Activated CD4-positive, alpha-beta T cell treated with anti-CD3 and anti-CD28 coated beads for 1 hour (primary cell): ENCODE data around the gene PHF1.
"Not testable (repeated sequence)": the region's sequence is repeated elsewhere in the genome, so short reads cannot be mapped to it uniquely, and the experiment has no call there.

ENCODE experiments used
- DNase-seq: peaks from one replicate; pipeline ENCODE4 v3.0.0-alpha.2; 2020

Gene PHF1

DNA sequence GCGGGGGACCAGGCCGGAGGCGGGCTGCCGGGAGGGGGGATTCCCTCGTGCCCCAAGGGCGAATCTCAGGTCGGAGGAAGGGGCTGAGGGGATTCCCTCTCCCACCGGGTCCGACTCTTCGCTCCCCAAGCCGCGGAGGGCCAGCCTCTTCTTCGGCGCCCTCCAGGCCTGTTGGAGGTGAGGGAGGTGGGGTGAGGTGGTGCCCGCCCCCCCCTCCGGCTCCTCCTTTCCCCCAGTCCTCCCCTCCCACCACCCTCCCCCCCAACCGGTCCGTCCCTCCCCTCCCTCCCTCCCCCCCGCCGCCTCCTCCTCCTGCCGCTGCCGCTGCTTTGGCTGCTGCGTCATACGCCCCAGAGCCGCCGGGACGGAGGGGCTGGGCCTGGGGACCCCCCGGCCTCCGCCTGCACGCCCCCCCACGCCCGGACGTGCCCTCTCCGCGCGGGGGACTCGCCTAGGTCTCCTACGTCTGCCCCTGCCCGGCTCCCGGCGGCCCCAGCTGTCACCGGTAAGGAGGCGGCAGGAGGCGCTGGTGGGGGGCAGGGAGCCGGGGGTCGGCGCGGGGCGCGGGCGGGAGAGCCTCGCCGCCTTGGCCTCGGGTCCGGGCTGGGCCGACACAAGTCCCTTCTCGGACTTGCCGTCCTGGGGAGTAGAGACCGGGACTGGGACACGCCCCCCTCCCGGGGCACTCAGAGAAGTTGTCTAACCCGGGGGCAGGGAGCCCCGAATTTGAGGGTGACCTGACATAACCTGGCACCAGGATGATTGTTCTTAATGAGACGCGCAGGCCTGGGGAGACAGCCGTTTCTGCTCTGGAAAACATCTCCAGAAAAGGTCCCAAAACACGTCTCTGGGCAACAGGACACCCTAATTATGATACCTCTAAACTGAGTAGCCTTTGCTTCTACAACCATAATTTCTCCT, at the start of gene PHF1:
TSS of gene PHF1 (plus strand) at position 304 of the 921 bp plus-strand sequence. CDS start 1,250 bp downstream, outside the sequence.
- DNase-seq: no peak

DNA sequence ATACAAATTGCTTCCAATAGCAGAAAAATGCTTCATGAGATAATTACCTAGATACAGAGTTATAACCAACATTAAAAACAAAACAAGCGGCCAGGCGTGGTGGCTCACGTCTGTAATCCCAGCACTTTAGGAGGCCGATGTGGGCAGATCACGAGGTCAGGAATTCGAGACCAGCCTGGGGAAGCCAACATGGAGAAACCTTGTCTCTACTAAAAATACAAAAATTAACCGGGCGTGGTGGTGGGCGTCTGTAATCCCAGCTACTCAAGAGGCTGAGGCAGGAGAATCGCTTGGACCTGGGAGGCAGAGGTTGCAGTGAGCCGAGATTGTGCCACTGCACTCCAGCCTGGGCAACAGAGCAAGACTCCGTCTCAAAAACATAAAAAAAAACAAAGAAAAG, 47.3 kb upstream of the PHF1 start:
- not testable (repeated sequence) for DNase-seq

DNA sequence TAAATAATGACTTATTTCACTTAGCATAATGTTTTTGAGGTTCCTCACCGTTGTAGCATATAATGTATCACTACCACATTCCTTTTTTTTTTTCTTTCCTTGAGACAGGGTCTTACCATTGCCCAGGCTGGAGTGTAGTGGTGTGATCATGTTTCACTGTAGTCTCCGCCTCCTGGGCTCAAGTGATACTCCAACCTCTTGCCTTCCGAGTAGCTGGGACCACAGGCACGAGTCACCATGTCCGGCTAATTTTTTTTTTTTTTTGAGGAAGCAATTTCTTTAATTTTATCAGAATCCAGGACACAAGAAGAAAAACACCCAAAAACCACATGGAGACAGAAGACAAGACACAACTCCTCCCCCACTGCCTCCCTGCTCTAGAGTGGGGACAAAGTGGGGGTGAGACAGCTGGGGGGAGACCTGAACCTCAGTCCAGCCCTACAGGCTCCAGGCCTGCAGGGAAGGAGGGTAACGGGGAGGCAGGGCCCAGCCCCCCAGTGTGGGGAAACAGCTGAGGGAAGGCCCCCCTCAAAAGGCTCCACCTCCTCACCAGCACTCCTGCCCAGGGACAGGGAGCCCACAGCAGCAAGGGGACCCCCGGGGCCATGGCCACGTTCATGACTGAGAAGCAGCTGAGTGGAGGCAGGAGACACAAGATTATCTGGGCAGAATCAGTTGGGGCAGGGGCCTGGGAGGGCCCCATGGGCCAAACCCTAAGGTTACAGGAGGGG, 46.2 kb upstream of the PHF1 start:
- not testable (repeated sequence) for DNase-seq

DNA sequence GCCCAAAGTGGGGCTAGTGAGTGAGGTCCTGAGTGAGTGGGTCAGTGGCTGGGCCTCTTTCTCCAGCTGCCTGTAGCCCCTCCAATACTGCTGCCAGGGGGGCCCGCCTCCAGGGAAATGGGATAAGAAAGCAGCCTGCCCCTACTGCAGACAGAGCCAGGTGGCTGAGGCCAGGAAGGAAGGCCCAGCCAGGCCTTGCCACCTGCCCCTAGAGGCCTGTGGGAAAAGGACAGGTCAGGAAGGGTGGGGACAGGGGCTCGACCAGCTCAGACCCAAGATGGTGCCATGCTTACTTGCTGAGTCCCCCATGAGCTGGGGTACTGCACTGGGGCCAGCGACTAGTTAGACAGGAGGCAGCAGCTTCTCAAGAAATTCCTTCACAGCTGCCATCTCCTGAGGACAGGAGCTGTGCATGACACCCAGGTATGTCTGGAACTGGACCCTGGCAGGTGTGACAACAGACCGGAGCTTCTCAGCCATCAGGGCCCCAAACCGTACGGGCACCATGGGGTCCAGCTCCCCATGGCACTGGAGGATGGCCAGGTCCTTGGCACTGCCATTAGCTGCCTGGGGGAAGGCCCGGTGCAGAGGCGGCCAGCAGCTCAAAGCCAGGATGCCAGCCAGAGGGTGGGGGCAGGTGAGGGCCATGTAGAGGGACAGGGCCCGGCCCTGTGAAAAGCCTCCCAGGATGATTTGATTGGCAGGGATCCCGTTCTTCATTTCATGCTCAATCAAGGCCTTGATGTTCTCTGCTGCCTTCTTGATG, 45.4 kb upstream of the PHF1 start:
- not testable (repeated sequence) for DNase-seq

DNA sequence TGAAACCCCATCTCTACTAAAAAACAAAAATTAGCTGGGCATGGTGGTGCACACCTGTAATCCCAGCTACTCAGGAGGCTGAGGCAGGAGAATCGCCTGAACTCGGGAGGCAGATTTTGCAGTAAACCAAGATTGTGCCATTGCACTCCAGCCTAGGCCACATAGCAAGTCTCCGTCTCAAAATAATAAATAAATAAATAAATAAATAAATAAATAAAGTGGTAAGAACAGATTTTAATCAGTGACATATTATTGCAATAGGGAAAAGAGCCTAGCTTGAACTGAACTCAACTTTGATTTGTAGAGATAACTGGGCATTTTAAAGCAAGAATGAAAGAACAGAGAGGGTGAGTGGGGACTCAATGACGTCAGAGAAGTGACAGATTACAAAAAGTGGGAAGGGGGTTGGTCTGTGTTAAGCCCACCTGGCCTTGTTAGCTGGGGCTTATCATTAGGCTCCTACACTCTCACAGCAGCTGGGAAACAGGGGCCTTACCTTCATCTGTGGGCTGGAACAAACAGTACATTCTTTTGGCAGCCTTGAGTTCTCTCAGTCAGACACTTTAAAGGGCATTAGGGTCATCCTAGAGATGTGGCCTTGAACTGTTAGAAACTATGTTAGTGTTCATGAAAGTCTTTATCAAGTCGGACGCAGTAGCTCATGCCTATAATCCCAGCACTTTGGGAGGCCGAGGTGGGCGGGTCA, 43.7 kb upstream of the PHF1 start:
- DNase-seq: no peak

DNA sequence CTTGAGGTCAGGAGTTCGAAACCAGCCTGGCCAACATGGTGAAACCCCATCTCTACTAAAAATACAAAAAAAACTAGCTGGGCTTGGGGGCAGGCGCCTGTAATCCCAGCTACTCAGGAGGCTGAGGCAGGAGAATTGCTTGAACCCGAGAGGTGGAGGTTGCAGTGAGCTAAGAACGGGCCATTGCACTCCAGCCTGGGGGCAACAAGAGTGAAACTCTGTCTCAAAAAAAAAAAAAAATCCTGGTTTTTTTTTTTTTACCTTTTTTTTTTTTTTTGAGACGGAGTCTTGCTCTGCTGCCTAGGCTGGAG, 43.1 kb upstream of the PHF1 start:
- not testable (repeated sequence) for DNase-seq

DNA sequence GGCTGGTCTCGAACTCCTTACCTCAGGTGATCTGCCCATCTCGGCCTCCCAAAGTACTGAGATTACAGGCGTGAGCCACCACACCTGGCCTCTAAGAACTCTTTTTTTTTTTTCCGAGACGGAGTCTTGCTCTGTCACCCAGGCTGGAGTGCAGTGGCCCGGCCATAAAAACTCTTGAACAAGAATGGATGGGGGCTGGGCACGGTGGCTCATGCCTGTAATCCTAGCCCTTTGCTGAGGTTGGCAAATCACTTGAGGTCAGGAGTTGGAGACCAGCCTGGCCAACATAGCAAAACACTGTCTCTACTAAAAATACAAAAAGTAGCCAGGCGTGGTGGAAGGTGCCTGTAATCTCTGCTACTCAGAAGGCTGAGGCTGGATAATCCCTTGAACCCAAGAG, 38.9 kb upstream of the PHF1 start:
- not testable (repeated sequence) for DNase-seq

DNA sequence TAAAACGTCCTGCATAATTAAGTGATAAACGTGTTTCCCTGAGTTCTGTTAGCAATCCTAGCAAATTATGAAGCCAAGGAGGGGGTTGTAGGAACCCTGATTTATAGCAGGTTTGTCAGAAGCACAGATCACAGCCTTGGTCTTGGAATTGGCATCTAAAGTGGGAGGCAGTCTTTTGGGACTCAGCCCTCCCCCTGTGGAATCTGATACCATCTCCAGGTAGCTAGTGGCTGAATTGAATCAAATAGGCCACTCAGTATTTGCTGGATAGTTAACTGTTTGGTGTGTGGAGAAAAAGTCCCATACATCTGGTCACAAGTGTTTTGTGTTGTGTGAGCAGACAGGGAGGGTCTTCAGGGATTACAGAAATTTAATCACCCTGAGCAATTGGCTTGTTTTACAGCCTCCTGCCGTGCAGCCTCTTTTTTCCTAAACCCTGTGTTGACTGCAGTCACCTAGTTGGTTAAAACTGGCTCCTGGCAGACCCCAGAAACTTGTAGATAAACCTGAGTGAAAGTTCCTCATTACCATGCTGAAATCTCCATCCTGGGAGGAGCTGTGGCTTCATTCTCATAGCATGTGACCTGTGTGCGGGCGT, 38.2 kb upstream of the PHF1 start:
- no peak for DNase-seq

DNA sequence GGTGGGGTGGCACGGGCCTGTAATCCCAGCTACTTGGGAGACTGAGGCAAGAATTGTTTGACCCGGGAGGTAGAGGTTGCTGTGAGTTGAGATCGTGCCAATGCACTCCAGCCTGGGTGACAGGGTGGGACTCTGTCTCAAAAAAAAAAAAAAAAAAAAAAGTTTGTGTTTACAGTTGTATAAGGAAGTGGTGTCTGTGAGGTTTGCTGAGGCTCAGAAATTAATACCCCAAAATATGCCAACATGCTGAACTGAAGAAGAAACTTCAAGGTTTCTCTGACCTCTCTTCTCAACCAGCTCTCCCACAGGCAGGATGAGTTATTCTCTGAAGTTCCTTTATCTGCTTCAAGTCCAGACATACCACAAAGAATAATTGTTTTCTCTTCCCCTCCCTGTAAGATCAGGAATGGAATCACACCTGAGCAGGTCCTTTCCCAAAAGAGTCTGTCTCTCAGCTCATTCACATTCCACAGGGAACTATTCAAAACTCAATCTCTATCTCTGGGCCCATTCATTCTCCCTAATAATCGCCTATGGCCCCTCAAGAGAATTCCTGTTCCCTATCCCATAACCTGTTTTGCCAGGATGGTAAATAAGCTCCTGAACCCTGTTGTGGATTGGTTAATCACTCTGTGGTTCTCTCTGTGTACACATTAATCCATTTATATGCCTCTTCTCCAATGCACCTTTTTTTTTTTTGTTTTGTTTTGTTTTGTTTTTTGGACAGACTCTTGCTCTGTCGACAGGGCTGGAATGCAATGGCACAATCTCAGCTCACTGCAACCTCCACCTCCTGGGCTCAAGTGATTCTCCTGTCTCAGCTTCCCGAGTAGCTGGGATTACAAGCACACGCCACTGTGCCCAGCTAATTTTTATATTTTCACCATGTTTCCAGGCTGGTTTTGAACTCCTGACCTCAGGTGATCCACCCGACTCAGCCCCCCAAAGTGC, 36.6 kb upstream of the PHF1 start:
- no peak for DNase-seq

DNA sequence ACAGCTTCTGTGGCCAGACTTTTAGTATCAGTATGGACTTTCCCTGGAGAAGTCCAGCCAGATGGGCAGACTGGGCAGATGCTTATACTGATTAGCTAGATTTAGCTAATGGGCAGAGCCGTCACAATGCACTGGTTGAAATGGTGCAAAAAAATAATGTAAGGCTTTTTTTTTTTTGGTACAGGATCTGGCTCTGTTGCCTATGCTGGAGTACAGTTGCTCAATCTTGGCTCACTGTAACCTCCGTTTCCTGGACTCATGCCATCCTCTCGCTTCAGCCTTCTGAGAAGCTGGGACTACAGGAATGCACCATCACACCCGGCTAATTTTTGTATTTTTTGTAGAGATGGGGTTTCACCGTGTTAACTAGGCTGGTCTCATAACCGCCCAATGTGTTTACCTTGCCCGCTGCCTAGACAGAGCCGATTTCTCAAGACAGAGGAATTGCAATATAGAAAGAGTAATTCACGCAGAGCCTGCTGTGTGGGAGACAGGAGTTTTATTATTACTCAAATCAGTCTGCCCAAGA, 35.6 kb upstream of the PHF1 start:
- DNase-seq: no peak

DNA sequence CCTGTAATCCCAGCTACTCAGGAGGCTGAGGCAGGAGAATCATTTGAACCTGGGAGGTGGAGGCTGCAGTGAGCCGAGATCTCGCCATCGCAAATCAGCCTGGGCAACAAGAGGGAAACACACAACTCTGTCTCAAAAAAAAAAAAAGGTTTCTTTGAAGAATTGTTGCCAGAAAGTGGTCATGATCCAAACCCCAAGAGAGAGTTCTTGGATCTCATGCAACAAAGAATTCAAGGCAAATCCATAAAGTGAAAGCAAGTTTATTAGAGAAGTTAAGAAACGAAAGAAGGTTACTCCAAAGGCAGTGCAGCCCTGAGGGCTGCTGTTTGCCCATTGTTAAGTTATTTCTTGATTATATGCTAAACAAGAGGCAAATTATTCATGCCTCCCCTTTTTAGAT, 33.6 kb upstream of the PHF1 start:
- no peak for DNase-seq

DNA sequence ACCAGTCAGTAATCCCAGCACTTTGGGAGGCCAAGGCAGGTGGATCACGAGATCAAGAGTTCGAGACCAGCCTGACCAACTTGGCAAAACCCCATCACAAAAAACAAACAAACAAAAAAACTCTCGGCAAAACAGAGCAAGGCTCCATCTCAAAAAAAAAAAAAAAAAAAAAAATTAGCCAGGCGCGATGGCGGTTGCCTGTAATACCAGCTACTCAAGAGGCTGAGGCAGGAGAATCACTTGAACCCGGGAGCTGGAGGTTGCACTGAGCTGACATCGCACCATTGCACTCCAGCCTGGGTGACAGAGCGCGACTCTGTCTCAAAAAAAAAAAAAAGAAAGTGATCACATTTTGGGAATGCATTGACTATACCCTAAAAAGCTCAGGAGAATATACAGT, 31.6 kb upstream of the PHF1 start:
- not testable (repeated sequence) for DNase-seq

DNA sequence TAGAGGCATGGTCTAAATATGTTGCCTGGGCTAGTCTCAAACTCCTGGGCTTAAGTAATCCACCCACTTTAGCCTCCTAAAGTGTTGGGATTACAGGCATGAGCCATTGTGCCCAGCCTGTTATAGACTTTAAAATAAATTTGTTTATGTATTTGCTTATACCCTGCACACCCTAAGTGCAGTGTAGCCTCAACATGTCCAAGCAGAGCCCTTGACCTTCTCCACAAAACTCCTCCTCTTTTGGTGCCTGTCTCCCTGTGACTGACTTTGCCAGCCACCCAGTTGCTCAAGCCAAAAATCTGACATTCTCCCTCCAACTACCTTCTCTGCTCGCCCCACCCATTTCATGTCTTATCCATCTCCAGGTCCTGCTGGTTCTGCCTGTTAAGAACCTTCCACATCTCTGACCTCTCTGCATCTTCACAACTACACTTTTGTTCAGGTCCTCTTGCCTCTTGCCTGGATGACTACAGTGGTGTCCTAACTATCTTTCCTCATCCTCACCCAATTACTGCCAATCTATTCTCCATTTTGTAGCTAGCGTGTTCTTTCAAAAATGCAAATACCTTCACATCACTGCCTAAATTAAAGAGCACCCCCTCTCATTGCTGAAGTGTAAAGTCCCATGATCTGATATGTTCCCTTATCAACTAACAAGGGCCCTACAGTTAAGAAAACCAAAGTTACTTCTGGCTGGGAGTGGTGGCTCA, 30.4 kb upstream of the PHF1 start:
- DNase-seq: no peak

DNA sequence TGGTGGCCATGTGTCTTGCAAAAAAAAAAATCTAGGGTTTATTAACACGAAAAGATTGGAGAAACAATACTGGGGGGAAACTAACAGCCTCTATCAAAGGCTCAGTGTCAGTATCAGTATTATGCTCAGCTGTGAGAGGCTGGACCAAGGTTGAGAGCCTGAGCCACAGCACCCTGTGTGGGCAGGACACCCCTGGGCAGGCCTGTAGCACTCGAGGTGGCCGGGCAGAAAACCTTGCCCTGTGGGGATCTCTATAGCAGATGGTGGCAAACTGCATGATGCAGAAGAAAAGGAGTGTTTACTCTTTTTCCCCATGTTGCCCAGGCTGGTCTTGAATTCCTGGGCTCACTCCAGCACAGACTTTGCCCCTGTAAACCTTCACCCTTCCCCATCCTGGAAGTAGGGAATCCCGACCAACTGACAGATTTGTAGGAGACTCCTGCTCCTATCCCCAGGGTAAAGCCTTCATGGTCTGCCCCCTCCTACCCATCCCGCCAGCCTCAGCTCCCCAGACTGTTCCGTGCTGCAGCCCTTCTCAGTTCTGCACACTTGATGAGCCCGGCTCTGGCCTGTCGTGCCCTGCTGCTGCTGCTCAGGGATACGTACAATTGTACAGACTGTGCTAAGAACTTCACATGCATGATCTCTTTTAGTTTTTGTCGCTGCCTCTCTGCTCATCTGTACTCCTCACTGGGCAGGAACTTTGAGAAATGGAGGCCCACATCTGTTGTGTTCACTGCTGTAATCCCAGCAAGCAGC, 27.2 kb upstream of the PHF1 start:
- no peak for DNase-seq

DNA sequence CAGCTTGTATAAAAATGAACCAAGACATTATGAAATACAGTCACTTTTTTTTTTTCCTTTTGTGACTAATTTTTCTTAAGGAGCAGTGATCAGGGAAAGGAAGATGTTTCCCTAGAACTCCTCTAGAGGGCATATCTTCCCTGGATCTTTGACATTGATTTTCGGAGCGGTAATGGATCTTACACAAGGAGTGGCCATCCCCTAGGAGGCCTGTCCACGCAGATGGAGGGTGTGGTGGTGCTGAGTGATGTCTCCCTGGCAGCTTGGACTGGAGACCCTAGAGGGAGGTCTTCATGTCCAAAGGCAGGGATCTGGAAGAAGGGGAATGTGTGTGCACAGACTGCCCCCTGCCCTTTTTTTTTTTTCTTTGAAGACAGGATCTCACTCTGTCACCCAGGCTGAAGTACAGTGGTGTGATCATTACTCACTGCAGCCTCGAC, 26.2 kb upstream of the PHF1 start:
- no peak for DNase-seq

DNA sequence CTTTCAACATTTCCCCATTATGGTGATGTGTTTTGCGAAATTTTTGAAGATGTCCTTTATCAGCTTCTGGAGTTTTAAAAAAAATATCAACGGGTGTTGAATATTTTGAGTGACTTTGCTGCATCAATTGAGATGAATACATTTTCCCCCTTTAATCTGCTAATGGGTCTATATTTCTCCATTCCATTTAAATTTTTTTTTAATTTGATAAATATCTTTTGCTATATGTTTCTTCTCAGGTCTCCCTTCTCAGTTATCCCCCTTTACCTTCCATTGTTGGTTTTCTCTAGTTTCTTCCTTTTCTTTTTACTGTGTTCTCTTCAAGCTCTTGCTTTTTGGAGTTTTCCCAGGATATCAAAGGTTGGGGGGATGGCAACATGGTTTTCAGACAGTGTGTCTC, 20.6 kb upstream of the PHF1 start:
- DNase-seq: no peak

DNA sequence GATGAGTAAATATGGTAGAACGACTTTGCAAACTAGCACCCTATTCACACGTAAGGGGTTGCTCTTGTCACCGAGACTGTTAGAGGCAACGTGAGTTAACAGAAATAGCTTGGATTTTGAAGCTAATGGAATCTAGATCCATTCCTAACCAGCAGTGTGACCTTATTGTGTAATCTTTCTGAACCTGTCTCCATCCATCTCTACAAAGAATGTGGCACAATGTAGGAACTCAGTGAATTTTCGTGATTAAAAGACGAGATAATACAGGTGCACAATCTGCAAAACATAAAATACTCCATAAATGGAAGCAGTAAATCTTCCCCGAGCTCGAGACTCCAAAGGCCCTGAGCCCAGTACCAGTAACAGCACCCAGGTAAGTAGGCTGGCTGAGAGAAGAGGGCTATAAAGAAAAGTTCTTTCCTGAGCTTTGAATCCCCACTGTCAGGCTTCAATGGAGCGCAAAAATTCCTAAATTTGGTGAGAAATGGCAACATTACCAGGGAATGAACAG, 20.0 kb upstream of the PHF1 start:
- DNase-seq: no peak

DNA sequence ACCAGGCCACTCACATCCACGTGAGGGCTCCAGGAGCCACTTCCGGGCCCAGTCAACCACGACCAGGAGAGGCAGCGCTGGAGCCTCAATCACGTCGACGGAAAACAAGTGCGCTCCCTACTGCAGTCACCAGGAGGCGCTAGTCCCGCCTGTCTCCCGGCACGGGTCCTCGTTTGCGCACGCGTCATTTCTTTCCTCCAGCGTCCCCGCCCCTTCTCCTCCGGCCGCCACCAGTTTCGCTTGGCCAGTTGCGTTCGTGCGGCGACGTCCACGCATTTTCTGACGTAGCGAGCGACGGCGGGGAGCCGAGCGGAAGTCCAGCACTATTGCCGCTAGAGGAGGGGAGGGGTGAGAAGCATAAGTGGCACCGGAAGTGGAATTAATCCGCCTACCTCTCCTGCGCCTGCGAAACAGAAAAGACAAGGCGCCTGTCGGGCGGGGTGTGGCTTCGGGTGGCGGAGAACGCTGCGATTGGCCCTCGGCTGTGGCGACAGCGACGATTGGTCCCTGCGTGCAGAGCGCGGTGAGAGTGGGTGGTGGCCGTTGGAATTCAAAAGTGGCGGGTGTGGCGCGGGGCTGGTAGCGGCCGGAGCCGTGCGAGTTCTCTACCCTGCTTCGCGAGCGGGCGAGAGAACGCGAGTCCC, 19.4 kb upstream of the PHF1 start, which contains the start of gene KIFC1:
TSS of gene KIFC1 (plus strand) at position 546 of the 644 bp plus-strand sequence. CDS start 163 bp downstream, outside the sequence.
- DNase-seq: peak; percentile 98
